ENCODE data around the gene UNKL. TPM values are rescaled to one million over a fixed set of nuclear protein-coding genes. Genes with fewer than 3 reads are reported as not detected.

Gene UNKL
- total and polyA plus RNA-seq, 12 donors = 10.1 to 174 (median 33.3) TPM

DNA sequence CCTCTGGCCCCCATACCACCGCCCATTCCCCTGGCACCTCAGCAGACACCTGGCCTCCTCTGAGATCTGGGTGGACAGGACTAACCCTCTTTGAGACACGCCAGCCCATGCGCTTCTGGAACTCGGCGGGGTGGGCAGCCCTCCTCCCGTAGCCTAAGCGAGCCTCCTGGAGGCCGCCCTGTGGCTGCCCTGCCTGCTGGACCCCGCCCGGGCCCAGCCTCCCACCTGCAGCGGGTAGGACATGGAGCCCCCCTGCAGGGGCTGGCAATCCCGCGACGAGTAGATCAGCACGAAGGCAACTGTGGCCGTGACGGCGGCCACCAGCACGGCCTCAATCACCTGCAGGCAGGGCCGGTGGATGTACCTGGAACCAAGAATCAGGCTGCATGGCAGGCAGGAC, 38.0 kb upstream of the UNKL start:
- 62 to 98% (median 95%) methylated on average over 2 to 20 of the region's 20 CpGs for WGBS, 4 donors
- TF ChIP-seq POLR2A (IDR thresholded peaks at IDR 0.05) = no peak
- TF ChIP-seq CTCF (IDR thresholded peaks at IDR 0.05) = no peak
- no peak overlapping the region for H3K4me3 ChIP-seq
- intact Hi-C loops (cut with DNase I) = no loop called here
- peaks cover 0 to 98% of the 10 kb centered on the region in 2 donors for H3K36me3 ChIP-seq (replicated peaks in 1 of 2)
- H3K27ac ChIP-seq = no peak overlapping the region
- H3K27me3 ChIP-seq = no peaks in the 10 kb centered on the region
- no peaks in the 10 kb centered on the region for H3K9me3 ChIP-seq (replicated peaks in 1 of 3)
- no peaks in the 10 kb centered on the region for H3K4me1 ChIP-seq (replicated peaks in 1 of 2)
- no peak for DNase-seq

- no peaks in the 10 kb centered on the region for H3K9me3 ChIP-seq (replicated peaks in 1 of 3)
- DNase-seq = no peak
- H3K4me3 ChIP-seq = no peak overlapping the region
- no peak overlapping the region for H3K27ac ChIP-seq
- no peaks in the 10 kb centered on the region for H3K4me1 ChIP-seq (replicated peaks in 1 of 2)
- WGBS, 4 donors = 86 to 94% (median 94%) methylated on average over 15 to 34 of the region's 34 CpGs
- intact Hi-C loops (cut with DNase I) = no loop called here
- TF ChIP-seq POLR2A (IDR thresholded peaks at IDR 0.05) (no peak), CTCF (IDR thresholded peaks at IDR 0.05) (no peak)
- peaks cover 0 to 99% of the 10 kb centered on the region in 2 donors for H3K36me3 ChIP-seq (replicated peaks in 1 of 2)
- H3K27me3 ChIP-seq = no peaks in the 10 kb centered on the region
These were observed 37.3 kb upstream of the UNKL start for GRCh38 chr16:1451702-1452392.

DNA sequence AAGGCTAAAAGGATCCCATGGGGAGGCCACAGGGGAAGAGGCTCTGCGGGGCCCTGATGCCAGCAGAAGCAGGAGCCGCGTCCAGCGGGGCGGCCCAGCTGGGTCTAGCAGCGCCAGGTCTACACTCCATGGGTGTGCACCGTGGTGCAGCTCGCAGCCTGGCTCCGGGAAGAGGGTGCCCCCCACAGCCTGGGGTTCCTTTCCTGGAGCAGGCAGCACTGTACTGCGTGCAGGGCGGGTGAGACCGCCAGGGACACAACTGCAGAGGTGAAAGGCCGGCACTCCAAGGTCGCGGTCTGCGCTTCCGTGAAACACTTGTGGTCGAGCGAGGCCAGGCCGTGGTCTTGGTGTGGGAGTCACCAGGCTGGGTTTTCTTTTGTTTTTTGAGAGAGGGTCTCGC, 36.3 kb upstream of the UNKL start:
- DNase-seq = no peak

DNA sequence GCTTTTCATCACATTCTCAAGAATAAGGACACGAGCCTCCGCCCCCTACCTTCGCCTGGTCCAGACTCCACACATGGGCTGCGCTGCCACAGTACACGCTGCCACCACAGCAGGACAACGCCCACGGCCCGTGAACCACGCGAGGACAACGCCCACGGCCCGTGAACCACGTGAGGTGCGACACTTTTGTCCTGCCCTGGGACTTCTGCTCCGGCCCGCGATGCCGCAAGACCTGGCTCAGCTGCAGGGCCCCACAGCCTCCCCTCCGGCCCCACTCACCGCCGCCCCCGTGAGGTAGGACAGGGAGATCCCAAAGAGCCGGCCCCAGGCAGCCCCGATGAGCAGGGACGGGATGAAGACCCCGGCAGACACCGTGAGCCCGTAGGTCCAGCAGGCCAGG, 35.7 kb upstream of the UNKL start:
- 87 to 95% (median 94%) methylated on average over 23 to 29 of the region's 29 CpGs for WGBS, 4 donors
- H3K36me3 ChIP-seq (replicated peaks in 1 of 2) = peaks cover 0 to 99% of the 10 kb centered on the region in 2 donors

More for the DNA sequence above, 36.3 kb upstream of the UNKL start:
- no peaks in the 10 kb centered on the region for H3K9me3 ChIP-seq (replicated peaks in 1 of 3)
- WGBS, 4 donors = 83 to 97% (median 96%) methylated on average over 1 to 21 of the region's 21 CpGs
- TF ChIP-seq CTCF (IDR thresholded peaks at IDR 0.05) (no peak), POLR2A (IDR thresholded peaks at IDR 0.05) (no peak)
- H3K4me1 ChIP-seq (replicated peaks in 1 of 2) = no peaks in the 10 kb centered on the region
- H3K36me3 ChIP-seq (replicated peaks in 1 of 2) = peaks cover 0 to 99% of the 10 kb centered on the region in 2 donors
- intact Hi-C loops (cut with DNase I) = no loop called here
- H3K27me3 ChIP-seq = no peaks in the 10 kb centered on the region
- no peak overlapping the region for H3K4me3 ChIP-seq
- H3K27ac ChIP-seq = no peak overlapping the region

More for the DNA sequence above, 35.7 kb upstream of the UNKL start:
- Histone ChIP-seq H3K4me1 (replicated peaks in 1 of 2) (no peaks in the 10 kb centered on the region), H3K27me3 (no peaks in the 10 kb centered on the region), H3K9me3 (replicated peaks in 1 of 3) (no peaks in the 10 kb centered on the region), H3K4me3 (no peak overlapping the region), H3K27ac (no peak overlapping the region)
- no peak for TF ChIP-seq CTCF (IDR thresholded peaks at IDR 0.05)
- TF ChIP-seq POLR2A (IDR thresholded peaks at IDR 0.05) = no peak
- no peak for DNase-seq
- intact Hi-C loops (cut with DNase I) = no loop called here
